MM.1S (cell line): ENCODE data around the gene DIRAS1.

Experiments
- DNase-seq: peaks from one replicate; pipeline ENCODE4 v3.0.0-alpha.2; 2015
- H2AFZ ChIP-seq: fragments of 300-600 bp; sonication (generic); 2 replicates; pipeline ENCODE4 v1.6.0; 2016; ENCODE audit warnings: antibody characterized with exemption, low read length
- H3F3A ChIP-seq: fragments of 300-600 bp; sonication (generic); 2 replicates; pipeline ENCODE4 v1.6.1; 2016; ENCODE audit warnings: mild to moderate bottlenecking, antibody characterized with exemption, low read length, moderate library complexity, mixed read lengths; ENCODE audit not compliant: insufficient read depth
- H3K27ac ChIP-seq: fragments of 300-600 bp; sonication (generic); 2 replicates; pipeline ENCODE4 v1.5.1; 2016; ENCODE audit warnings: mild to moderate bottlenecking, low read length
- H3K27me3 ChIP-seq: fragments of 300-600 bp; sonication (generic); replicated peaks from 2 replicates; pipeline ENCODE4 v1.6.0; 2016; ENCODE audit warnings: low read length; ENCODE audit not compliant: insufficient read depth
- H3K36me3 ChIP-seq: fragments of 300-600 bp; sonication (generic); replicated peaks from 2 replicates; pipeline ENCODE4 v1.6.1; 2016; ENCODE audit warnings: mild to moderate bottlenecking, low read length, mixed read lengths; ENCODE audit not compliant: insufficient read depth
- H3K4me1 ChIP-seq: fragments of 300-600 bp; sonication (generic); 2 replicates; pipeline ENCODE4 v1.6.1; 2016; ENCODE audit warnings: low read length, mixed read lengths
- H3K4me2 ChIP-seq: fragments of 300-600 bp; sonication (generic); 2 replicates; pipeline ENCODE4 v1.6.0; 2016; ENCODE audit warnings: low read depth, low read length
- H3K4me3 ChIP-seq: fragments of 300-600 bp; sonication (generic); 2 replicates; pipeline ENCODE4 v1.5.1; 2016; ENCODE audit warnings: low read length, mixed read lengths
- H3K79me2 ChIP-seq: fragments of 300-600 bp; sonication (generic); 2 replicates; pipeline ENCODE4 v1.6.1; 2016; ENCODE audit warnings: mixed run types, low read length, mixed read lengths
- H3K9ac ChIP-seq: fragments of 300-600 bp; sonication (generic); 2 replicates; pipeline ENCODE4 v1.6.1; 2016; ENCODE audit warnings: low read length, mixed read lengths
- H3K9me2 ChIP-seq: fragments of 300-600 bp; sonication (generic); replicated peaks from 2 replicates; pipeline ENCODE4 v1.6.1; 2016; ENCODE audit warnings: mild to moderate bottlenecking, low read length, mixed read lengths; ENCODE audit not compliant: insufficient read depth
- H3K9me3 ChIP-seq: fragments of 300-600 bp; sonication (generic); replicated peaks from 2 replicates; pipeline ENCODE4 v1.6.1; 2016; ENCODE audit warnings: mild to moderate bottlenecking, low read length, mixed read lengths; ENCODE audit not compliant: insufficient read depth
- H4K20me1 ChIP-seq: fragments of 300-600 bp; sonication (generic); 2 replicates; pipeline ENCODE4 v1.6.1; 2016; ENCODE audit warnings: mild to moderate bottlenecking, low read length, moderate library complexity, mixed read lengths; ENCODE audit not compliant: insufficient read depth
- CTCF ChIP-seq: fragments of 300-600 bp; sonication (generic); IDR thresholded peaks from 2 replicates; pipeline ENCODE4 v1.5.1; 2016; ENCODE audit warnings: antibody characterized with exemption, low read length, mixed read lengths
- EZH2 ChIP-seq: fragments of 300-600 bp; sonication (generic); optimal IDR thresholded peaks from 2 replicates; pipeline ENCODE3; 2017; ENCODE audit warnings: low read depth, mild to moderate bottlenecking, antibody characterized with exemption, low read length, mixed read lengths
- EZH2phosphoT487 ChIP-seq: fragments of 300-600 bp; sonication (generic); IDR thresholded peaks from 2 replicates; pipeline ENCODE4 v1.6.1; 2018; ENCODE audit warnings: antibody characterized with exemption, low read length

Gene DIRAS1

GRCh38 chr19:2729943-2730818 is 9.0 kb upstream of the DIRAS1 start:
- Histone ChIP-seq H3K4me1 (no peaks in the 10 kb centered on the region), H2AFZ (no peak overlapping the region), H3K4me2 (no peak overlapping the region), H3K9me2 (no peaks in the 10 kb centered on the region), H3K9ac (no peak overlapping the region), H3K27me3 (peaks cover 28% of the 10 kb centered on the region), H3F3A (no peaks in the 10 kb centered on the region), H3K27ac (no peak overlapping the region), H3K36me3 (no peaks in the 10 kb centered on the region), H3K9me3 (no peaks in the 10 kb centered on the region), H3K79me2 (no peaks in the 10 kb centered on the region; the same call in 1 of the 2 replicates), H4K20me1 (no peaks in the 10 kb centered on the region), H3K4me3 (no peak overlapping the region)
- TF ChIP-seq EZH2phosphoT487 (no peak), EZH2 (no peak), CTCF (no peak)
- no peak for DNase-seq

GRCh38 chr19:2728783-2729387 is 7.7 kb upstream of the DIRAS1 start:
- no peaks in the 10 kb centered on the region for H3K4me1 ChIP-seq
- no peak overlapping the region for H3K27ac ChIP-seq
- no peak overlapping the region for H2AFZ ChIP-seq
- H3K9ac ChIP-seq: no peak overlapping the region
- TF ChIP-seq EZH2 (no peak), CTCF (no peak), EZH2phosphoT487 (no peak)
- no peaks in the 10 kb centered on the region for H3F3A ChIP-seq
- H3K36me3 ChIP-seq: no peaks in the 10 kb centered on the region
- H3K79me2 ChIP-seq: no peaks in the 10 kb centered on the region
- no peaks in the 10 kb centered on the region for H3K9me3 ChIP-seq
- H3K4me3 ChIP-seq: no peak overlapping the region
- peaks cover 36% of the 10 kb centered on the region for H3K27me3 ChIP-seq
- no peak overlapping the region for H3K4me2 ChIP-seq
- no peaks in the 10 kb centered on the region for H3K9me2 ChIP-seq
- H4K20me1 ChIP-seq: no peaks in the 10 kb centered on the region
- DNase-seq: no peak

- H3K36me3 ChIP-seq: no peaks in the 10 kb centered on the region
- no peaks in the 10 kb centered on the region for H3K9me2 ChIP-seq
- H3K4me3 ChIP-seq: no peak overlapping the region
- no peak overlapping the region for H2AFZ ChIP-seq
- H3K4me2 ChIP-seq: no peak overlapping the region
- TF ChIP-seq EZH2phosphoT487 (no peak), CTCF (no peak), EZH2 (no peak)
- H3K9ac ChIP-seq: no peak overlapping the region
- no peaks in the 10 kb centered on the region for H3F3A ChIP-seq
- DNase-seq: no peak
- no peaks in the 10 kb centered on the region for H3K9me3 ChIP-seq
- no peaks in the 10 kb centered on the region for H4K20me1 ChIP-seq
- peaks cover 49% of the 10 kb centered on the region for H3K27me3 ChIP-seq
- H3K4me1 ChIP-seq: no peaks in the 10 kb centered on the region
- H3K27ac ChIP-seq: no peak overlapping the region
- no peaks in the 10 kb centered on the region for H3K79me2 ChIP-seq
These were observed 6.4 kb upstream of the DIRAS1 start for GRCh38 chr19:2727640-2727944.
